SK-N-SH (cell line): Measurements from ENCODE around the gene BRCA1. TPM values are rescaled to one million over a fixed set of nuclear protein-coding genes. Genes with fewer than 3 reads are reported as not detected.
"Not testable (repeated sequence)": the region's sequence is repeated elsewhere in the genome, so short reads cannot be mapped to it uniquely, and the experiment has no call there.

Experiments used
- CTCF ChIA-PET: fragments of 300-600, 350-600 bp; formaldehyde crosslinking; extraction: SDS; loops from one replicate; lab custom pipeline; 2021; lab: Yijun Ruan, JAX
- POLR2A ChIA-PET: fragments of 350-600 bp; sonication (Branson Sonifier 250); formaldehyde crosslinking; extraction: SDS; loops from one replicate; lab custom pipeline; 2020; ENCODE audit warnings: antibody characterized with exemption, inconsistent platforms; lab: Yijun Ruan, JAX
- DNase-seq: peaks from one replicate; pipeline ENCODE4 v3.0.0; 2012
- H2AFZ ChIP-seq: fragments of 200-600 bp; sonication (generic); 2 replicates; pipeline ENCODE4 v1.8.1; 2016; ENCODE audit warnings: antibody characterized with exemption, mild to moderate bottlenecking, low read depth
- H3F3A ChIP-seq: fragments of 200-600 bp; sonication (generic); replicated peaks from 2 replicates; pipeline ENCODE3; 2016; ENCODE audit warnings: antibody characterized with exemption, mild to moderate bottlenecking; ENCODE audit not compliant: insufficient read depth
- H3K27ac ChIP-seq, 2 experiments: fragments of 200-500 bp in 1 of 2; fragments of 200-600 bp in 1 of 2; sonication (Bioruptor generic) in 1 of 2; sonication (generic), shearing (Covaris generic) in 1 of 2; 2 replicates each; pipeline versions ENCODE4 v1.5.1 to v1.6.1; 2014 to 2016; ENCODE audit warnings: low read depth in 2 of 2, inconsistent platforms in 1 of 2, low read length in 1 of 2, mild to moderate bottlenecking in 1 of 2, mixed read lengths in 1 of 2
- H3K27me3 ChIP-seq: fragments of 200-600 bp; sonication (generic), shearing (Covaris generic); 2 replicates; pipeline ENCODE4 v1.6.1; 2016; ENCODE audit warnings: mixed run types; ENCODE audit not compliant: insufficient read depth
- H3K36me3 ChIP-seq, 2 experiments: fragments of 200-500 bp in 1 of 2; fragments of 200-600 bp in 1 of 2; sonication (Bioruptor generic) in 1 of 2; sonication (generic) in 1 of 2; replicated peaks in 1 of 2; 2 replicates each; pipeline versions ENCODE3 to v1.5.1; 2014 to 2016; ENCODE audit warnings: low read length in 1 of 2, mild to moderate bottlenecking in 1 of 2; ENCODE audit not compliant: insufficient read depth in 2 of 2, control insufficient read depth in 1 of 2
- H3K4me1 ChIP-seq, 2 experiments: fragments of 200-500 bp in 1 of 2; fragments of 200-600 bp in 1 of 2; sonication (Bioruptor generic) in 1 of 2; sonication (generic), shearing (Covaris generic) in 1 of 2; 2 replicates each; pipeline versions ENCODE4 v1.5.1 to v1.6.1; 2014 to 2016; ENCODE audit warnings: low read depth in 1 of 2, low read length in 1 of 2, mixed run types in 1 of 2; ENCODE audit not compliant: insufficient read depth in 2 of 2, control insufficient read depth in 1 of 2
- H3K4me2 ChIP-seq: fragments of 200-600 bp; sonication (generic), shearing (Covaris generic); 2 replicates; pipeline ENCODE4 v1.6.1; 2017; ENCODE audit warnings: mixed run types
- H3K4me3 ChIP-seq, 2 experiments: fragments of 200-500 bp in 1 of 2; fragments of 200-600 bp in 1 of 2; sonication (Bioruptor generic) in 1 of 2; sonication (generic), shearing (Covaris generic) in 1 of 2; 2 replicates each; pipeline versions ENCODE4 v1.5.1 to v1.8.1; 2014 to 2016; ENCODE audit warnings: low read depth in 2 of 2, inconsistent platforms in 1 of 2, low read length in 1 of 2, mild to moderate bottlenecking in 1 of 2, mixed read lengths in 1 of 2, moderate library complexity in 1 of 2
- H3K79me2 ChIP-seq: fragments of 200-600 bp; sonication (generic); 2 replicates; pipeline ENCODE4 v1.8.1; 2017; ENCODE audit warnings: mild to moderate bottlenecking; ENCODE audit not compliant: insufficient read depth
- H3K9ac ChIP-seq: fragments of 200-600 bp; sonication (generic); 2 replicates; pipeline ENCODE4 v1.6.1; 2017; ENCODE audit warnings: mixed run types
- H3K9me2 ChIP-seq: fragments of 200-600 bp; sonication (generic); 2 replicates; pipeline ENCODE4 v1.6.1; 2017; ENCODE audit warnings: mixed run types
- H3K9me3 ChIP-seq: fragments of 200-600 bp; sonication (generic); 2 replicates; pipeline ENCODE4 v1.6.1; 2017; ENCODE audit warnings: mixed run types, mild to moderate bottlenecking, moderate library complexity
- H4K20me1 ChIP-seq: fragments of 200-600 bp; sonication (generic); 2 replicates; pipeline ENCODE4 v1.6.1; 2017; ENCODE audit warnings: mild to moderate bottlenecking, mixed run types; ENCODE audit not compliant: insufficient read depth
- EZH2phosphoT487 ChIP-seq: fragments of 200-600 bp; sonication (generic); IDR thresholded peaks from 2 replicates; pipeline ENCODE4 v1.6.1; 2017; ENCODE audit warnings: low read depth, mixed run types, mild to moderate bottlenecking, antibody characterized with exemption, moderate library complexity, borderline replicate concordance
- JUND ChIP-seq: IDR thresholded peaks from 2 replicates; pipeline ENCODE4 v1.4.0; 2012
- MAX ChIP-seq: IDR thresholded peaks from 2 replicates; pipeline ENCODE4 v1.4.0; 2012; ENCODE audit warnings: low read depth
- MEF2A ChIP-seq: IDR thresholded peaks from 2 replicates; pipeline ENCODE4 v1.4.0; 2012; ENCODE audit warnings: low read depth, borderline replicate concordance
- MXI1 ChIP-seq: IDR thresholded peaks from 2 replicates; pipeline ENCODE4 v1.6.1; 2012; ENCODE audit warnings: mild to moderate bottlenecking, low read depth, low read length, improper control_type of control experiment
- RXRA ChIP-seq: IDR thresholded peaks from 2 replicates; pipeline ENCODE4 v1.4.0; 2012; ENCODE audit warnings: low read depth, mild to moderate bottlenecking, borderline replicate concordance
- SIN3A ChIP-seq: IDR thresholded peaks from 2 replicates; pipeline ENCODE4 v1.6.1; 2012; ENCODE audit warnings: low read depth, mild to moderate bottlenecking, low read length, moderate library complexity, borderline replicate concordance
- TAF1 ChIP-seq: IDR thresholded peaks from 2 replicates; pipeline ENCODE4 v1.6.1; 2012; ENCODE audit warnings: low read depth, mild to moderate bottlenecking, low read length, moderate library complexity, borderline replicate concordance
- TCF12 ChIP-seq: IDR thresholded peaks from 2 replicates; pipeline ENCODE4 v1.4.0; 2012
- USF1 ChIP-seq: IDR thresholded peaks from 2 replicates; pipeline ENCODE4 v1.4.0; 2012; ENCODE audit warnings: low read depth, borderline replicate concordance
- YY1 ChIP-seq: IDR thresholded peaks from 2 replicates; pipeline ENCODE4 v1.4.0; 2012; ENCODE audit warnings: low read depth, mild to moderate bottlenecking
- ZBTB33 ChIP-seq: IDR thresholded peaks from 2 replicates; pipeline ENCODE4 v1.4.0; 2012; ENCODE audit warnings: low read depth, borderline replicate concordance
- WGBS: methylation state at CpG from one replicate; pipeline ENCODE4 v1.1.6; 2017; ENCODE audit warnings: low lambda C conversion rate; 5-methylcytosine and 5-hydroxymethylcytosine counted together
- polyA plus RNA-seq, 3 experiments: library from polyadenylated mRNA; depleted of rRNA; stranded (reverse); fragments of >200 nt; gene quantifications; 2 replicates each; pipeline ENCODE4 v1.2.3, GENCODE V29; 2012

The BRCA1 gene
- polyA plus RNA-seq, 1 of the 3 experiments (the other 2 are of a cell fraction), result 11.2 TPM

- TF ChIP-seq YY1, result no peak
- TF ChIP-seq MAX, result no peak; the same call in 1 of the 2 replicates
- TF ChIP-seq USF1, result no peak
- TF ChIP-seq ZBTB33, result no peak
- TF ChIP-seq EZH2phosphoT487, result no peak
- TF ChIP-seq SIN3A, result peak; percentile 63; the same call in 1 of the 2 replicates
- no peak for TF ChIP-seq JUND
- TF ChIP-seq, all 33 proteins: peak for 7
Measured at GRCh38 chr17:43170140-43170765, 45.1 kb upstream of the BRCA1 start (continued).

GRCh38 chr17:43169561-43170139 is 44.5 kb upstream of the BRCA1 start:
- Histone ChIP-seq H3K4me2 (peak overlapping the region; percentile 90), H3K79me2 (peaks cover 55% of the 10 kb centered on the region), H3K27me3 (no peaks in the 10 kb centered on the region), H3K9me2 (no peaks in the 10 kb centered on the region), H3K4me1 (peaks cover 0 to 4% of the 10 kb centered on the region in 2 experiments; a peak in 2 of 4 replicates), H3K9ac (peak overlapping the region; percentile 89), H3K36me3 (peaks cover 0 to 4% of the 10 kb centered on the region in 2 experiments), H3K27ac (peak overlapping the region; percentile 83 to 97), H4K20me1 (no peaks in the 10 kb centered on the region), H3K4me3 (peak overlapping the region; percentile 78 to 89), H3F3A (peaks cover 41% of the 10 kb centered on the region), H3K9me3 (no peaks in the 10 kb centered on the region), H2AFZ (peak overlapping the region; percentile 83)
- TF ChIP-seq MEF2A (no peak), MAX (0 out of 2 replicates have a peak, but pooled peaks have one; percentile 56), TAF1 (no peak), RXRA (no peak), MXI1 (peak; percentile 88), TCF12 (no peak)
- DNase-seq, result peak; percentile 49
- WGBS, result under 1% methylated on average over 29 of the region's 29 CpGs
- POLR2A ChIA-PET, result interaction anchor here (0.8 to 1.6 kb wide), 4 partner anchors 50 to 172 kb away, joined by 3 to 9 read pairs (median 4); partner anchors contain the start of gene RPL27
- CTCF ChIA-PET, result interaction anchor here (0.7 to 1.8 kb wide), 8 partner anchors 15 to 315 kb away, joined by 3 to 6 read pairs (median 3); partner anchors contain the start of genes BRCA1 and DHX8

- H3K27me3 ChIP-seq, H3K36me3 ChIP-seq, H4K20me1 ChIP-seq, POLR2A ChIA-PET, H3K9me2 ChIP-seq, DNase-seq, H2AFZ ChIP-seq, H3K4me3 ChIP-seq, H3K27ac ChIP-seq, H3K4me1 ChIP-seq, H3K9ac ChIP-seq, H3K9me3 ChIP-seq, H3K4me2 ChIP-seq, CTCF ChIA-PET: not testable (repeated sequence)
- Histone ChIP-seq H3F3A (peaks cover 20% of the 10 kb centered on the region), H3K79me2 (peaks cover 30% of the 10 kb centered on the region)
Measured at GRCh38 chr17:43165971-43166370, 40.8 kb upstream of the BRCA1 start.

- H4K20me1 ChIP-seq, CTCF ChIA-PET, H3K9ac ChIP-seq, H3K36me3 ChIP-seq, H3K9me2 ChIP-seq, H3K9me3 ChIP-seq, H3K4me3 ChIP-seq, H2AFZ ChIP-seq, H3K4me2 ChIP-seq, H3K27ac ChIP-seq, H3K4me1 ChIP-seq, H3K79me2 ChIP-seq, H3F3A ChIP-seq, POLR2A ChIA-PET, H3K27me3 ChIP-seq, DNase-seq: not testable (repeated sequence)
- 94% methylated on average over 8 of the region's 8 CpGs for WGBS
Measured at GRCh38 chr17:43159957-43160356, 34.8 kb upstream of the BRCA1 start.
